ENCODE data around the gene FASTKD3. TPM values are rescaled to one million over a fixed set of nuclear protein-coding genes. Genes with fewer than 3 reads are reported as not detected.

The FASTKD3 gene
- total RNA-seq, 4 donors from 2014 or later: 0.80 to 11.7 (median 8.0) TPM

DNA sequence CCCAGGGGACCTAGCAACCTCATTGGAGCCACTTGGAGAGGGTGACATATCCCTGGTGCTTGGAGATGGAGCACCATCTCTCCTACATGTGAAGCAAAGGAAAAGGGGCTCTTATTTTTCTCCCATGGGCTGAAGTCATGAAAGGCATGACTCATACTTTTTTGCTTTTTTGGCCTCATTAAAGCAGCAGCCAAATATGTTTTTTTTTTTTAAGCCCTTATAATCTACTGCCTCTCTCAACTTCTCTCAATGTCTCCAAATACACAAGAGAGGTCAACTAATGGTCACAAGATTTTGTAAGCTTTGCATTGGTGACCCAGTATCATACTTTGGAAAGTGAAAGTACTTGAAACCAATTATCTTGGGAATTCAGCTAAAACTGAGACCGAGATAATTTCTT lies 16.3 kb downstream of the FASTKD3 start:
- intact Hi-C loops (cut with DNase I; ENCODE audit: low total_unique reads) (no loop called here), in situ Hi-C loops (cut with MboI; ENCODE audit: low pct_ligation_motif_present in 1 of 4, low pct_unique_long_range_greater_than_20kb in 1 of 4, low sequenced_read_pairs in 3 of 4) (no loop called here)
- TF ChIP-seq EP300 (IDR thresholded peaks at IDR 0.05; ENCODE audit: low read depth) (no peak), POLR2A (IDR thresholded peaks at IDR 0.05) (no peak), POLR2AphosphoS5 (IDR thresholded peaks at IDR 0.05) (no peak)
- TF ChIP-seq, protein P1, sequence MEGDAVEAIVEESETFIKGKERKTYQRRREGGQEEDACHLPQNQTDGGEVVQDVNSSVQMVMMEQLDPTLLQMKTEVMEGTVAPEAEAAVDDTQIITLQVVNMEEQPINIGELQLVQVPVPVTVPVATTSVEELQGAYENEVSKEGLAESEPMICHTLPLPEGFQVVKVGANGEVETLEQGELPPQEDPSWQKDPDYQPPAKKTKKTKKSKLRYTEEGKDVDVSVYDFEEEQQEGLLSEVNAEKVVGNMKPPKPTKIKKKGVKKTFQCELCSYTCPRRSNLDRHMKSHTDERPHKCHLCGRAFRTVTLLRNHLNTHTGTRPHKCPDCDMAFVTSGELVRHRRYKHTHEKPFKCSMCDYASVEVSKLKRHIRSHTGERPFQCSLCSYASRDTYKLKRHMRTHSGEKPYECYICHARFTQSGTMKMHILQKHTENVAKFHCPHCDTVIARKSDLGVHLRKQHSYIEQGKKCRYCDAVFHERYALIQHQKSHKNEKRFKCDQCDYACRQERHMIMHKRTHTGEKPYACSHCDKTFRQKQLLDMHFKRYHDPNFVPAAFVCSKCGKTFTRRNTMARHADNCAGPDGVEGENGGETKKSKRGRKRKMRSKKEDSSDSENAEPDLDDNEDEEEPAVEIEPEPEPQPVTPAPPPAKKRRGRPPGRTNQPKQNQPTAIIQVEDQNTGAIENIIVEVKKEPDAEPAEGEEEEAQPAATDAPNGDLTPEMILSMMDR (IDR thresholded peaks at IDR 0.05): no peak
- no peaks in the 10 kb centered on the region for H3K36me3 ChIP-seq
- no peaks in the 10 kb centered on the region for H3K9me3 ChIP-seq
- WGBS, 2 donors (ENCODE audit: low coverage in 1 of 2): 55 to 67% methylated on average over 1 of the region's 1 CpG
- peaks cover 6 to 18% (median 9%) of the 10 kb centered on the region in 4 donors for H3K4me1 ChIP-seq
- no peak overlapping the region for H3K27ac ChIP-seq
- H3K4me3 ChIP-seq: no peak overlapping the region
- H3K27me3 ChIP-seq: peaks cover 40% of the 10 kb centered on the region
- no peak for DNase-seq

DNA sequence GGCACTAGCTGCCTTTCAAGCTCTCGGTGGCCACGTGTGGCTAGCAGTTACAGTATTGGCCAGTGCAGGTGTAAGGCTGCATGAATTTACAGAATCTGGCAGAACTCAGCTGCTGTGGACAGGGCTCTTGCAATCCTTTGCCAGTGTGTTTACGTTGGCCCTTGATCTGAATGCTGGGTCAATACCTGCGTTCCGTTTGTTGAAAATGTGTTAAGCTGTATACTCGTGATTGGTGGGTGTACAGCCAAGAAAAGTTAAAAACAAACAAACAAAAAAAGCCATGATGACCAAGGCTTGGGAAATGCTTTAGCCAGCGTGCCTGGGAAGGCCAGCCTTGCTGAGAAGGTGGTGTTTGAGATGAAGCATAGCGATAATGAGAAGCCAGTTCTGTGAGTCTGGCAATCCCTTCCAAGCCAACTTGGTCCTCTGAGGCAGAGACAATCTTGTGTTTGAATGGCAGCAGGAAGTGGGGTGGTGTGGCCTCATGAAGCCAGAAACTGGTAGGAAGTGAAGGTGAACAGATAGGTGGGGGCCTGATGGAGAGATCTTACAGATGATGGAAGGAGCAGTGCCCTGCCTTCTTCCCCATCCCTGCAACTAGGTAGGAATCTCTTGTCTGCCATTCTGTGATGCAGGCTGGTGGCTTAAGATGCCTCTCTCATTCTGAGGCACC lies 17.1 kb downstream of the FASTKD3 start:
- Histone ChIP-seq H3K27ac (no peak overlapping the region), H3K36me3 (no peaks in the 10 kb centered on the region), H3K27me3 (peaks cover 40% of the 10 kb centered on the region), H3K4me3 (no peak overlapping the region), H3K4me1 (peaks cover 6 to 18% (median 9%) of the 10 kb centered on the region in 4 donors), H3K9me3 (no peaks in the 10 kb centered on the region)
- intact Hi-C loops (cut with DNase I; ENCODE audit: low total_unique reads) (no loop called here), in situ Hi-C loops (cut with MboI; ENCODE audit: low pct_ligation_motif_present in 1 of 4, low pct_unique_long_range_greater_than_20kb in 1 of 4, low sequenced_read_pairs in 3 of 4) (no loop called here)
- WGBS, 2 donors (ENCODE audit: low coverage in 1 of 2): 72 to 85% methylated on average over 5 to 8 of the region's 8 CpGs
- TF ChIP-seq, protein P1 (IDR thresholded peaks at IDR 0.05): no peak
- TF ChIP-seq EP300 (IDR thresholded peaks at IDR 0.05; ENCODE audit: low read depth) (no peak), POLR2AphosphoS5 (IDR thresholded peaks at IDR 0.05) (no peak), POLR2A (IDR thresholded peaks at IDR 0.05) (no peak)
- DNase-seq: no peak

DNA sequence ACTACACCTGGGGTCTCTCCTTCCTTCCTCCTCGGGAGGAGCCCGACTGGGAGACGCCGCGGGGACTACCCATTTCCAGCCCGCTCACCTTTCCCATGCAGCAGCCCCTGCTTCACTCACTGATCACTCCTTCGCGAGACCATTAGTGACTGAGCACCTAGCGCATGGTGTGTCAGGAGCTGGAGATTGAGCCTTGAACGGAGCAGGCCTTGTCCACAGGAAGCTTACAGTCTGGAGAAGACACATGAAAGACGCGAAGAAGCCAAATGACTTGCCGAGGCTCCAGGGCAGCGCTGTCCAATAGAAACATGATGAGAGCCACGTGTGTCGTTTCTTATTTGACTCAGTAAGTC lies 17.6 kb downstream of the FASTKD3 start:
- TF ChIP-seq EP300 (IDR thresholded peaks at IDR 0.05; ENCODE audit: low read depth) (no peak), POLR2AphosphoS5 (IDR thresholded peaks at IDR 0.05) (no peak), POLR2A (IDR thresholded peaks at IDR 0.05) (no peak)
- TF ChIP-seq, protein P1 (IDR thresholded peaks at IDR 0.05): no peak
- peak overlapping the region in 2 of 4 donors; percentile 41 to 57 for H3K4me3 ChIP-seq
- intact Hi-C loops (cut with DNase I; ENCODE audit: low total_unique reads): no loop called here

DNA sequence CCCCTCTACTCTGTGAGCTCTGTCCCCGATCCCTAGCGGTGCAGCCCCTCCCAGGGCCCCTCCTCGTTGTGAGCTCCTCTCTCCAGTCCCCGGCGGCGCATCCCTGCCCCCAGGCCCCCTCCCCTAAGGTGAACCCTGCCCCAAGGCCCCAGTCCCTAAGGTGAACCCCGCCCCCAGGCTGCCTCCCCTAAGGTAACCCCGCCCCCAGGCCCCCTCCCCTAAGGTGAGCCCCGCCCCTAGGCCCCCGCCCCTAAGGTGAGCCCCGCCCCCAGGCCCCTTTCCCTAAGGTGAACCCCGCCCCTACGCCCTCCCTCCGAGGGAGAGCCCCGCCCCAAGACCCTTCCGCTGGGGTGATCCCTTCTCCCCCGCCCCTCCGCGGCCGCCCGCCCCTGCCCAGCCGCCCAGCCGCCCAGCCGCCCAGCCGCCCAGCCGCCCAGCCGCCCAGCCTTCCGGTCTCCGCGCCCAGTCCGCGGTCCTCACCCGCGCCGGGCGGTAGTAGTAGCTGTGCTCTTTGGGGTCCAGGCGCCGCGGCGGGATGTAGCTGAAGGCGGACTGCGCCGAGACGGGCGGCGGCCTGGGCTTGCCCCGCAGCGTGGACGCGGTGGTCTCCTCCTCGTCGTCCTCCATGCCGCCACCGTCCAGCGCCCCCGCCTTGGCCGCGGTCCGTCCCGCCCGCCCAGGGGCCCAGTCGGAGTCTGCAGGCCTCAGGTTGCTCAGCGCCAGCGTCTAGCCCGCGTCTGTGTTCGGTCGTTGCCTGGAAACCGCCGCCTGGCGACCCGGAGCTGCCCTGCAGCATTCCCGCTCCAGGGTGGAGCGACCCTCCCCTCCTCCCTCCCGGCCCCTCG lies 18.2 kb downstream of the FASTKD3 start, which contains the start of gene CFAP90:
TSS of gene CFAP90 (minus strand) at position 739 of the 845 bp plus-strand sequence. CDS start at position 627, 112 bp downstream.
- DNase-seq: peak; percentile 26
- intact Hi-C loops (cut with DNase I; ENCODE audit: low total_unique reads): no loop called here
- H3K27ac ChIP-seq: no peak within 1 kb of the TSS
- H3K27me3 ChIP-seq: peaks cover 40% of the 10 kb centered on the region
- H3K36me3 ChIP-seq: no peaks in the 10 kb centered on the region
- H3K4me3 ChIP-seq: peak within 1 kb of the TSS; percentile 36 to 57 (median 42)
- in situ Hi-C loops (cut with MboI; ENCODE audit: low pct_ligation_motif_present in 1 of 4, low pct_unique_long_range_greater_than_20kb in 1 of 4, low sequenced_read_pairs in 3 of 4): no loop called here
- WGBS, 2 donors (ENCODE audit: low coverage in 1 of 2): 8 to 11% methylated on average over 6 to 24 of the region's 76 CpGs
- H3K4me1 ChIP-seq: peaks cover 6 to 18% (median 9%) of the 10 kb centered on the region in 4 donors
- TF ChIP-seq EP300 (IDR thresholded peaks at IDR 0.05; ENCODE audit: low read depth): no peak
- TF ChIP-seq, protein P1 (IDR thresholded peaks at IDR 0.05): peak in 3 of 5 experiments; percentile 9 to 23 (median 18)
- H3K9me3 ChIP-seq: no peaks in the 10 kb centered on the region

More for the DNA sequence above, 17.6 kb downstream of the FASTKD3 start:
- 65% methylated on average over 16 of the region's 16 CpGs; no CpG with 5 or more reads in 1 of the 2 donors for WGBS, 2 donors (ENCODE audit: low coverage in 1 of 2)
- no peaks in the 10 kb centered on the region for H3K9me3 ChIP-seq
- H3K27me3 ChIP-seq: peaks cover 40% of the 10 kb centered on the region
- in situ Hi-C loops (cut with MboI; ENCODE audit: low pct_ligation_motif_present in 1 of 4, low pct_unique_long_range_greater_than_20kb in 1 of 4, low sequenced_read_pairs in 3 of 4): no loop called here
- H3K27ac ChIP-seq: no peak overlapping the region
- no peaks in the 10 kb centered on the region for H3K36me3 ChIP-seq
- H3K4me1 ChIP-seq: peaks cover 6 to 18% (median 9%) of the 10 kb centered on the region in 4 donors
- no peak for DNase-seq

All from transverse colon (tissue), 4 donors.